HG03064 (cell line): ENCODE data around the gene GSC.
"Not testable (repeated sequence)": the region's sequence is repeated elsewhere in the genome, so short reads cannot be mapped to it uniquely, and the experiment has no call there.

Experiments
- ATAC-seq: cut with Tn5 transposase; IDR thresholded peaks from one replicate; pipeline ENCODE4 v1.9.1; 2021; ENCODE audit warnings: low read depth; ENCODE audit not compliant: unreplicated experiment

The GSC gene

GRCh38 chr14:94769391-94770250 lies at the start of gene GSC:
TSS of gene GSC (minus strand) at chr14:94770113. CDS start at chr14:94770015, 98 bp downstream.
- no peak for ATAC-seq

- ATAC-seq, result no peak
Observed at GRCh38 chr14:94819531-94819930, 49.6 kb upstream of the GSC start.

GRCh38 chr14:94816113-94816512 lies 46.2 kb upstream of the GSC start:
- ATAC-seq, result no peak

- no peak for ATAC-seq
Observed at GRCh38 chr14:94805680-94806288, 35.9 kb upstream of the GSC start.

- ATAC-seq, result no peak
Observed at GRCh38 chr14:94801225-94801624, 31.3 kb upstream of the GSC start.

GRCh38 chr14:94800764-94801163 lies 30.9 kb upstream of the GSC start:
- not testable (repeated sequence) for ATAC-seq

- no peak for ATAC-seq
Observed at GRCh38 chr14:94797887-94798286, 28.0 kb upstream of the GSC start.

- ATAC-seq, result no peak
Observed at GRCh38 chr14:94796278-94796677, 26.4 kb upstream of the GSC start.

GRCh38 chr14:94795372-94795771 lies 25.5 kb upstream of the GSC start:
- ATAC-seq, result no peak

GRCh38 chr14:94793901-94794300 lies 24.0 kb upstream of the GSC start:
- no peak for ATAC-seq

- ATAC-seq, result no peak
Observed at GRCh38 chr14:94787655-94788054, 17.7 kb upstream of the GSC start.

- no peak for ATAC-seq
Observed at GRCh38 chr14:94787092-94787491, 17.2 kb upstream of the GSC start.

- no peak for ATAC-seq
Observed at GRCh38 chr14:94780536-94781399, 10.9 kb upstream of the GSC start.

- ATAC-seq, result no peak
Observed at GRCh38 chr14:94779713-94780112, 9.8 kb upstream of the GSC start.

- ATAC-seq, result no peak
Observed at GRCh38 chr14:94775871-94776210, 5.9 kb upstream of the GSC start.

GRCh38 chr14:94775091-94775870 lies 5.4 kb upstream of the GSC start:
- no peak for ATAC-seq

GRCh38 chr14:94774344-94775090 lies 4.6 kb upstream of the GSC start:
- no peak for ATAC-seq

- ATAC-seq, result no peak
Observed at GRCh38 chr14:94773655-94774343, 3.9 kb upstream of the GSC start.

- ATAC-seq, result no peak
Observed at GRCh38 chr14:94773061-94773648, 3.2 kb upstream of the GSC start.
